ENCODE results near the gene CSNK2A1.
"Not testable (repeated sequence)": the region's sequence is repeated elsewhere in the genome, so short reads cannot be mapped to it uniquely, and the experiment has no call there.

Gene CSNK2A1

GRCh38 chr20:531608-532007 is 12.0 kb downstream of the CSNK2A1 start:
- no peak for DNase-seq

DNA sequence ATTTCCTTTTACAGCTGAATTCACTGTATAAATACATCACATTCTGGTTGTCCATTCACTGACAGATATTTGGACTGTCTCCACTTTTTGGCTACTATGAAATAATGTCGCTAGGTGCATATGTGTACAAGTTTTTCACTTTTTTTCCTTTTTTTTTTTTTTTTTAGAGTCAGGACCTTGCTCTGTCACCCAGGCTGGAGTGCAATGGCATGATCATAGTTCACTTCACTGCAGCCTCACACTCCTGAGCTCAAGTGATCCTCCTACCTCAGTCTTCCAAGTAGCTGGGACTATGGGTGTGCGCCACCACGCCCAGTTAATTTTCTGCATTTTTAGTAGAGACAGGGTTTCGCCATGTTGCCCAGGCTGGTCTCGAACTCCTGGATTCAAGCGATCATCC is 13.3 kb downstream of the CSNK2A1 start:
- no peak for DNase-seq

DNA sequence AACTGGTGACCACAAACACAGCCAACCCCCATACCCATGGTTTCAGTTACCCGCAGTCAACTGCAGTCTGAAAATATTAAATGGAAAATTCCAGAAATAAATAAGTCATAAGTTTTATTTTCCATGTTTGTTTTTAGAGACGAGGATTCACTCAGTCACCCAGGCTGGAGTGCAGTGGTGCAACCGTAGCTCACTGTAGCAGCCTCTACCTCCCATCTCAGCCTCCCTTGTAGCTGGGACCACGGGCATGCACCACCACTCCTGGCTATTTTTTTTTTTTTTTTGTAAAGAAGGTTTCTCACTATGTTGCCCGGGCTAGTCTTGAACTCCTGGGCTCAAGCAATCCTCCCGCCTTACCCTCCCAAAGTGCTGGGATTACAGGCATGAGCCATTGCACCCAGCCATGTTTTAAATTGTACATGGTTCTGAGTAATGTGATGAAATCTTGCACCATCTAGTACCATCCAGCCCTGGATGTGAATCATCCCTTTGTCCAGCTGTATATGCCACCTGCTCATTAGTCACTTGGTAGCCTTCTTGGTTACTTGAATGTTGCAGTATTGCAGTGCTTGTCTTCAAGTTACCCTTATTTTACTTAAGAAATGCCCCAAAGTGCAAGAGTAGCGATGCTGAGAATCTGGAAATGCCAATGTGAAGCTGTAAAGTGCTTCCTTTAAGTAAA is 14.5 kb downstream of the CSNK2A1 start:
- DNase-seq: peak; percentile 53

DNA sequence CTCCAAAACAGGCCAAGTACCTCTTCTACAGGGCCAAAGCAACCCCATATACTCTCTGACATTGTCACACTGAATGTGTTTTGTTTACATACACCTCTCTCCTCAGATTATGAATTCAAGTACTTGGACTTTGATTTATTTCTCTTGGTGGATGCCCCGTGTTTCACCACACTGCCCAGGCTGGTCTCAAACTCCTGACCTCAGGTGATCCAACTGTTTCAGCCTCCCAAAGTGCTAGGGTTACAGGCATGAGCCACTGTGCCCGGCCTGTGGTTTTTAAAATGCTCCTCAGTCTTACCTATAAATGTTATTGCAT is 16.1 kb downstream of the CSNK2A1 start:
- DNase-seq: no peak

DNA sequence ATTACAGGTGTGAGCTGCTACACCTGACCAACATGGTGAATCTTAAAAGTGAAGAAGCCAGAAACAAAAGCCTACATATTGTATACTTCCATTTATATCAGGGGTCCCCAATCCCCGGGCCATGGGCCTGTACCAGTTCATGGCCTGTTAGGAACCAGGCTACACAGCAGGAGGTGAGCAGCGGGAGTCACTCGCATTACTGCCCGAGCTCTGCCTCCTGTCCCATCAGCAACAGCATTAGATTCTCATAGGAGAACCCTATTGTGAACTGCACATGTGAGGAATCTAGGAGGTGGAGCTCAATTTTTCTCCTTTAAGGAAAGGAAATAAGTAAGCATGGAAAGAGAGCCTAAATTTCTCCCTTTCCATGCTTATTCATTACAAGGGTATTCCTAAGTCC is 21.7 kb downstream of the CSNK2A1 start:
- no peak for DNase-seq

GRCh38 chr20:519999-520398 is 23.6 kb downstream of the CSNK2A1 start:
- DNase-seq: no peak

GRCh38 chr20:517221-517620 is 26.4 kb downstream of the CSNK2A1 start:
- DNase-seq: no peak

GRCh38 chr20:516799-517198 is 26.8 kb downstream of the CSNK2A1 start:
- no peak for DNase-seq

- DNase-seq: no peak
Observed at GRCh38 chr20:515696-516095, 27.9 kb downstream of the CSNK2A1 start.

GRCh38 chr20:513429-513828 is 30.2 kb downstream of the CSNK2A1 start:
- DNase-seq: no peak

DNA sequence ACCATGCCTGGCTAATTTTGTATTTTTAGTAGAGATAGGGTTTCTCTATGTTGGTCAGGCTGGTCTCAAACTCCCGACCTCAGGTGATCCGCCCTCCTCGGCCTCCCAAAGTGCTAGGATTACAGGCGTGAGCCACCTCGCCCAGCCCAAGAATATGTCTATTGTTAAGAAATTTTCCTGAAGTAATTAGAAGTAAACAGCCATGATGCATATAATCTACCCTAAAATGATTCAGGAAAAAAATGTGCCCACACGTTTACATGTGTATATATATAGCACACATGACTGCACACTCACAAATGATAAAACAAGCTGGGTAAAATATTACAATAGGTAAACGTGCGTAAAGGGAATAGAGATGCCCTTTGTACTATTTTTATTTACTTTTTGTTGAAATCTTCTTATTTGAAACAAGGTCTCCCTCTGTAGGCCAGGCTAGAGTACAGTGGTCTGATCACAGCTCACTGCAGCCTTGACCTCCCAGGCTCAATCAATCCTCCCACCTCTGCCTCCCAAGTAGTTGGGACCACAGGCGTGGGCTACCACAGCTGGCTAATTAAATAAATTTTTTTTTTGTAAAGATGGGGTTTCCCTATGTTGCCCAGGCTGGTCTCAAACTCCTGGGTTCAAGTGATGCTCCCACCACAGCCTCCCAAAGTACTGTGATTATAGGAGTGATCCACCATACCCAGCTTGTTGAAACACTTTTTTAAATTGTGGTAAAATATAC is 33.1 kb downstream of the CSNK2A1 start:
- DNase-seq: not testable (repeated sequence)

DNA sequence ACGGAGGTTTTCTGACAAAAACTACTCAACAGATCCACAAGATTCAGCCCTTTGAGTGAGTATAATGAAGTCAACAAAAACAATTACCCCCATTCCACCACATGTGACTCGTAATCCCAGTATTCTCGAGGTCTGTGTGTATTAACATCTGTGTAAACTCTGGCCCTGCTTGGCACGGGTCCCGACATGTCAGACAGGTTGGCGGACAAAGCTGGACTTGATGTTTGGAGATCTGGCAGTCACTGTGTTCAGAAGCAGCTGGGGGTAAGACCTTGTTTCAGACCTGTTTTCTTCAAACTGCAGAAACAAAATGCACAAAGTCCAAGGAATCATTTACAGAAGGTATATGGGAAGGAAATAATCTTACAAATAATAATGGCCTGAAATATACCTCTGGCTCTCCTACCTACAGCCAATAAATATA is 35.2 kb downstream of the CSNK2A1 start:
- not testable (repeated sequence) for DNase-seq

DNA sequence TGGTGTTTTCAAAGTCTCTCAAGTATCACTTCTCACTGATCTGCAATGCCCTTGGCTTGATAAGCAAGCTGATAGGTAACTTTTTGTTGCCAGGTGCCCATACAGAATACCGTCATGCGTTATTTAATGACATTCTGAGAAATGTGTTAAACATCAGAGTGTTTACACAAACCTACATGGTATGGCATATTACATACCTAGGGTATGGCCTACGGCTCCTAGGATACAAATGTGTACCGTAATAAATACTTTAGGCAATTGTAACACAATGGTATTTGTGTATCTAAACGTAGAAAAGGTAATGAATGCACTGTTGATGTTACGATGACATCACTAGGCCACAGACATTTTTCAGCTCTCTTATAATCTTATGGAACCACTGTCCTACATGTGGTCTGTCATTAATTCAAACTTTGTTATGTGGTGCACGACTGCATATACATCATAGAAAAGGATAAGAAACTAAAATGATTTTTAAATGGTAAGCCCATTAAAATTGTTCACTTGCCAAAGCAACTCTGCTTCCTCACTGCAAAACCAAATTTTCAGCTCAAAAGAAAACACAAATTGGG is 35.7 kb downstream of the CSNK2A1 start:
- DNase-seq: no peak

DNA sequence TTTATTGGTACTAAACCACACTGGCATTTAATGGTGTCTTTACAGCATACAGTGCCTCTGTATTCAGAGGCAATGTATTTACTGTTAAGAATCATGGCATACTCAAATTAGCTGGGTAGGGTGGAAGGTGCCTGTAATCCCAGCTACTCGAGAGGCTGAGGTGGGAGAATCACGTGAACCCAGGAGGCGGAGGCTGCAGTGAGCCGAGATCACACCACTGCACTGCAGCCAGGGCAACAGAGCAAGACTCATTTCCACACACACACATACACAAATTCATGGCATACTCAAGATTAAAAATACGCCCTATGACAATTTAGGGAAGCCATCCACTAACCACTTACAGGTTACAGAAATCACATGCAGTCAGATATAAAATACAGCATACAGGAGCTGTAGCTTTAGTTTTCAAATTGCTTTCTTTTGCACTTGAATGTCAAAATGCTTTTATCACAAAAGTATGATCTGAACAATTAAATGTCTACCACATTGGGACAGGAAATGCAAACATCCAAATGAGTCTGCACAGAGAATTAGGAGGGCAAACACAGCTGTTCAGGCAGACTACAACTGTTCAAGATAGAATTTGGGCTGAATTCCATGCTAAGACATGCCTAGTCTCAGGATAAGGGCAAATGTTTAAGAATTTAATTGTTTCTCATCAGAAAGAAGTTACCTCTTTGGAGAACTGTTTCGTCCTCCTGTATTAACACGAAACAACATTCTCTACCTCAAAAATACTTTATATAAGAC is 36.4 kb downstream of the CSNK2A1 start:
- DNase-seq: no peak

- no peak for DNase-seq
Observed at GRCh38 chr20:504632-505075, 38.9 kb downstream of the CSNK2A1 start.

DNA sequence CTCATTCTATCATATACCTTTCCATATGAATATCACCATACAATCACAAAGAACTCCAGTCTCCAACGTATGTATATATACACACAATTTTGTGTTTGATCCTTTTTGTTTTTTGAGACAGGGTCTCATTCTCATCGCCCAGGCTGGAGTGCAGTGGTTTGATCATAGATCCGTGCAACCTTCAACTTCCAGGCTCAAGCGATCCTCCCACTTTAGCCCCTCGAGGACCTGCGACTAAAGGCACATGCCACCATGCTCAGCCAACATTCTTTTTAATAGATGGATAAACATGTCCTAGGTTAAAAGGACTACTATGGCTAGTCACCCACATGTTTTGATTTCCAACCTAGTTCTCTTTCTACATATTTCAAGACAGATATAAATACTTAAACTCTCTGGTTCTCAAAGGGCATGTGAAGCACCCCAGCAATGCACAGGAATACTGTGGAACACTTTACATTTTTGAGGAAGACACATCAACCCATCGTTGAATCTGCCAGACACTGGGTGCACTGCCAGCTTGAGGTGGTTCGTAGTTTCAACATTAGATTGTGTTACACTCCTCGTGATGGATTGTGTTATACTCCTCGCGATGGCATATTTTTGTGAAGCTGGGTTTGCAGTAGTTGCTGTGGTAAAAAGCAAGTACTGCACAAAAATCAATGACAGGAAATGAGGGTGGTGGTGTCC is 40.4 kb downstream of the CSNK2A1 start:
- no peak for DNase-seq

GRCh38 chr20:497979-498378 is 45.6 kb downstream of the CSNK2A1 start:
- no peak for DNase-seq

DNA sequence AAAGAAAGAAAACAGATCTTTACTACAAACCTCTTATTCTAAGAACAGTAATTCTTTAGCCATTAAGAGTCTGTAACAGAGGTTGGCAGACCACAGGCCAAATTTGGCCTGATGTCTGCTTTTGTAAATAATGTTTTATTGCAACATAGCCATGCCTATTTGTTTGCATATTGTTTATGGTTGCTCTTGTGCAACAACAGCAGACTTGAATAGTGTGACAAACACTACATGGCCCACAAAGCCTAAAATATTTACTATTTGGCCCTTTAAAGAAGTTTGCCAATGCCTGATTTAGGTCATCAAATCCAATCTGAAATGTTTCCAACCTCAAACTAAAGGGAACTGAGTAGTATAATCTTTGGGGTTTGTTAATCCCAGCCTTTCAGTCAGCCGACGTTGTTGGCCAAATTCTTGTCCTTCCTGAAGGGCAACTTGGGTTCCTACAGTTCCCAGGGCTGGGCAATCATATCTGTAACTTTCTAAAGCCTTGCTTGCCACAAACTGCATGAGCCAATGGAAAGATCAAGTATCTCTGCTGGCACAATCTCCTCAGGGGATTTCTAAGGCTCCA is 47.4 kb downstream of the CSNK2A1 start:
- no peak for DNase-seq

- DNase-seq: no peak
Observed at GRCh38 chr20:492159-492558, 51.4 kb downstream of the CSNK2A1 start.

- no peak for DNase-seq
Observed at GRCh38 chr20:487655-488054, 55.9 kb downstream of the CSNK2A1 start.

GRCh38 chr20:483815-484644 is 59.6 kb downstream of the CSNK2A1 start:
- DNase-seq: no peak

GRCh38 chr20:481167-481566 is 62.4 kb downstream of the CSNK2A1 start:
- no peak for DNase-seq

Measured in SIG-M5 (cell line).